IPS-18c (cell line): Measurements from ENCODE around the gene MMP21.

Experiments used
- H3K4me3 ChIP-seq: 2 replicates; pipeline ENCODE4 v1.7.0; 2013; ENCODE audit warnings: low read depth, mild to moderate bottlenecking, low read length, moderate library complexity; ENCODE audit not compliant: insufficient read depth
- H3K9me3 ChIP-seq: one replicate; pipeline ENCODE4 v1.6.1; 2013; ENCODE audit warnings: mild to moderate bottlenecking, low read length, moderate library complexity; ENCODE audit not compliant: control insufficient read depth, insufficient read depth

Gene MMP21

GRCh38 chr10:125775491-125776106 is at the start of gene MMP21:
TSS of gene MMP21 (minus strand) at chr10:125775821. CDS start at chr10:125775821, 0 bp downstream.
- H3K4me3 ChIP-seq = no peak within 1 kb of the TSS
- peaks cover 2% of the 10 kb centered on the region for H3K9me3 ChIP-seq

GRCh38 chr10:125824736-125825135 is 49.1 kb upstream of the MMP21 start:
- no peaks in the 10 kb centered on the region for H3K9me3 ChIP-seq
- peak overlapping the region; percentile 98; the same call in 1 of the 2 replicates for H3K4me3 ChIP-seq

GRCh38 chr10:125823663-125824251 is 48.1 kb upstream of the MMP21 start:
- no peaks in the 10 kb centered on the region for H3K9me3 ChIP-seq
- H3K4me3 ChIP-seq = peak overlapping the region; percentile 98

- Histone ChIP-seq H3K9me3 (no peaks in the 10 kb centered on the region), H3K4me3 (peak within 1 kb of the TSS; percentile 98)
Measured at GRCh38 chr10:125822878-125823662, 47.4 kb upstream of the MMP21 start, which contains the start of the genes BCCIP and UROS. TSS of gene BCCIP (plus strand) at chr10:125823546. CDS start at chr10:125823558, 12 bp downstream. TSS of gene UROS (minus strand) at chr10:125823258. CDS start at chr10:125816499, 6,759 bp downstream.

GRCh38 chr10:125820701-125821100 is 45.1 kb upstream of the MMP21 start:
- Histone ChIP-seq H3K4me3 (no peak overlapping the region), H3K9me3 (no peaks in the 10 kb centered on the region)

GRCh38 chr10:125817337-125817946 is 41.8 kb upstream of the MMP21 start:
- no peaks in the 10 kb centered on the region for H3K9me3 ChIP-seq

GRCh38 chr10:125816548-125816947 is 40.9 kb upstream of the MMP21 start:
- no peaks in the 10 kb centered on the region for H3K9me3 ChIP-seq
- no peak overlapping the region for H3K4me3 ChIP-seq

More at GRCh38 chr10:125817337-125817946, 41.8 kb upstream of the MMP21 start:
- no peak overlapping the region for H3K4me3 ChIP-seq

GRCh38 chr10:125815764-125816163 is 40.1 kb upstream of the MMP21 start:
- Histone ChIP-seq H3K9me3 (no peaks in the 10 kb centered on the region), H3K4me3 (no peak overlapping the region)

GRCh38 chr10:125812128-125812750 is 36.6 kb upstream of the MMP21 start:
- H3K4me3 ChIP-seq = no peak overlapping the region
- no peaks in the 10 kb centered on the region for H3K9me3 ChIP-seq

GRCh38 chr10:125811251-125811650 is 35.6 kb upstream of the MMP21 start:
- Histone ChIP-seq H3K9me3 (no peaks in the 10 kb centered on the region), H3K4me3 (no peak overlapping the region)

GRCh38 chr10:125808047-125808446 is 32.4 kb upstream of the MMP21 start:
- H3K4me3 ChIP-seq = no peak overlapping the region
- no peaks in the 10 kb centered on the region for H3K9me3 ChIP-seq

- no peak overlapping the region for H3K4me3 ChIP-seq
- H3K9me3 ChIP-seq = no peaks in the 10 kb centered on the region
Measured at GRCh38 chr10:125802739-125803138, 27.1 kb upstream of the MMP21 start.

- no peak overlapping the region for H3K4me3 ChIP-seq
- H3K9me3 ChIP-seq = no peaks in the 10 kb centered on the region
Measured at GRCh38 chr10:125802131-125802530, 26.5 kb upstream of the MMP21 start.

GRCh38 chr10:125801574-125801973 is 26.0 kb upstream of the MMP21 start:
- Histone ChIP-seq H3K4me3 (no peak overlapping the region), H3K9me3 (no peaks in the 10 kb centered on the region)

- H3K9me3 ChIP-seq = no peaks in the 10 kb centered on the region
- no peak overlapping the region for H3K4me3 ChIP-seq
Measured at GRCh38 chr10:125799451-125800182, 24.0 kb upstream of the MMP21 start.

- Histone ChIP-seq H3K4me3 (no peak overlapping the region), H3K9me3 (no peaks in the 10 kb centered on the region)
Measured at GRCh38 chr10:125797994-125798662, 22.5 kb upstream of the MMP21 start.
